ENCODE results near the gene PROK1.
"Not testable (repeated sequence)": the region's sequence is repeated elsewhere in the genome, so short reads cannot be mapped to it uniquely, and the experiment has no call there.

PROK1 gene

GRCh38 chr1:110434946-110435345, 16.0 kb upstream of the PROK1 start:
- no peak for DNase-seq

GRCh38 chr1:110436635-110437034, 14.3 kb upstream of the PROK1 start:
- no peak for DNase-seq

GRCh38 chr1:110437645-110438299, 13.2 kb upstream of the PROK1 start:
- not testable (repeated sequence) for DNase-seq

DNA sequence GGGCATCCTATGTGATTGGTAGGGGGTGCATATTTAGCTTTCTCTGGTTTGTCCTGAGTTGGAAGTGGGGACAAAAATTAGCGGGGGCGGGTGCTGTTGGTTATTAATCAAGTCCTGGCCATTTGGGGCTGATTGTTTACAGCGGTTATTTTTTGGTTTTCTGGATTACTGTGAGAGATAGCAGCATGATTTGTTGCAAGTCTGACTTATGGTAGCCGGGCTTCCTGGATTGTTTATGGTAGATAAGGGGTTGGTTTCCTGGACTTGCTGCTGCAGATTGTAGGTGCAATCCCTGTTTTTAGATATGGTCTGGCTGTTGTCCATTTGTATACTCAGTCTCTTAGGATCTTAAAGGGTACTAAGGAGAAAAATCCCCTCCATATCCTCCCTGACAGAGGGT, 12.1 kb upstream of the PROK1 start:
- DNase-seq, result no peak

GRCh38 chr1:110439873-110440272, 11.1 kb upstream of the PROK1 start:
- not testable (repeated sequence) for DNase-seq

DNA sequence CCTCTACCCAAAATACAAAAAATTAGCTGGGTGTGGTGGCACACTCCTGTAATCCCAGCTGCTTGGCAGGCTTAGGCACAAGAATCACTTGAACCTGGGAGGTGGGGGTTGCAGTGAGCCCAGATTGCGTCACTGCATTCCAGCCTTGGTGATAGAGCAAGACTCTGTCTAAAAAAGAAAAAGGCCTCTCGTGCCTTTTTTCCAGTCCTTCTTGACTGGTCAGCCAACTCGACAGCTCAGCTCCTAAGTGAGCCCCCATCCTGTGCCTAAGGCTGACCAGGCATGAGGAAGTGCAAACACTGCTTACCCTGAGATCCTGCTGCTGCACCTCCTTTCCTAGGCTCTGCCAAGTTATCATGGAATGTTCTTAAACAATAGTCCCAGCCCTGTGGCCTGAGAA, 10.1 kb upstream of the PROK1 start:
- DNase-seq, result no peak

GRCh38 chr1:110441888-110442287, 9.1 kb upstream of the PROK1 start:
- no peak for DNase-seq

- DNase-seq, result no peak
Measured at GRCh38 chr1:110443451-110443850, 7.5 kb upstream of the PROK1 start.

DNA sequence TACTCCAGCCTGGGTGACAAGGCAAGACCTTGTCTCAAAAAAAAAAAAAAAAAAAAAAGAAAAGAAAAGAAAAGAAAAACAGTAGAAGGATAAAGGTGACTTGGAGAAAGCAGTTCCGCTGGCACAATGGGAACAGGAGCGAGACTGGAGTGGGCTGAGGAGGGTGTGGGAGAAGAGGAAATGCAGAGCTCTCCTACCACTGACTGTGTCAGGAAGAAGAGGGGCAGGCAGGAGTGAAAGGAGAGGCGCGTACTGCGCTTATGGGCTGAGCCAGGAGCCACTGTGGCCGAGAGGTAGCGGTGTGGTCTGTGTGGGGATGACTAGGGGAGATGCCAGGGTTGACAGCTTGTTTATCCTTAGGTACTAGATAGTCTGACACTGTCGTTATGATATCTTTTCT, 6.4 kb upstream of the PROK1 start:
- no peak for DNase-seq

GRCh38 chr1:110449661-110450651, 993 bp upstream of the PROK1 start:
- DNase-seq, result no peak

DNA sequence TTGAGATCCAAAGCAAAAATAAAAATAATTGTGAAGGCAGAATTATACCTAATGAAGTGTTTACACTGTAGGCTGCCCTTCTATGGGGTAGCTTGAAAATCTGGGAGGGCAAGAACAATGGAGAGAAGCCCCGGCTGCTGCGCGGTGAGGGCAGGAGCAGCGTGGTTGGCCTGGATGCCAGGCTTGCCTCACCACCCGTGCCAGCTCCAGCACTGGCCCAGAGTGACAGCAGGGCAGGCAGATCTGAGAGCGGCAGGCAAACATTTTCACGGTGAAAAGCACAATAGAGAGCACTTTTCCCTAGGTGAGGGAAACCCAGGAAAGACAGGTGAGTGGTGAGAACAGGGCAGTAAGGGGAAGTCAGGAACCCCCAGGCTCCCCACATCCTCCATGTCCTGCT, 1.4 kb downstream of the PROK1 start:
- no peak for DNase-seq

GRCh38 chr1:110453829-110454228, 2.9 kb downstream of the PROK1 start:
- no peak for DNase-seq

DNA sequence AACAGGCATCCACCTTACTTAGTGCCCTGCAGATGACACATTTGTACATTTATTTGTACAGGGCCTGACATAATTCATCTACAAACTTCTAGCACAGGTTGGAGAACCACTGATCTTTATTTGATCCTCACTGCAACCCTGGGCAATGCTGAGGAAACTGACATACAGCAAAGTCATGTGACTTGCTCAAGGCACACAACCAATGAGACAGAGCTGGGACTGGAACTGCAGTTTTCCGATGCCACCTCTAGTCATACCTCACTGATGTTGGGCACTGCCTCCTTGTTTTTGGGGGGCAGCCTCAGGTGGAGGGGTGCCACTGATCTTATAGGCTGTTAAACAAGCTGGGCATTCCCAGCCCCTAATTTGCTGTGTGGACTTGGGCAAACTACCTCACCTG, 3.4 kb downstream of the PROK1 start:
- no peak for DNase-seq

GRCh38 chr1:110455151-110455550, 4.2 kb downstream of the PROK1 start:
- no peak for DNase-seq

- no peak for DNase-seq
Measured at GRCh38 chr1:110457206-110457605, 6.3 kb downstream of the PROK1 start.

DNA sequence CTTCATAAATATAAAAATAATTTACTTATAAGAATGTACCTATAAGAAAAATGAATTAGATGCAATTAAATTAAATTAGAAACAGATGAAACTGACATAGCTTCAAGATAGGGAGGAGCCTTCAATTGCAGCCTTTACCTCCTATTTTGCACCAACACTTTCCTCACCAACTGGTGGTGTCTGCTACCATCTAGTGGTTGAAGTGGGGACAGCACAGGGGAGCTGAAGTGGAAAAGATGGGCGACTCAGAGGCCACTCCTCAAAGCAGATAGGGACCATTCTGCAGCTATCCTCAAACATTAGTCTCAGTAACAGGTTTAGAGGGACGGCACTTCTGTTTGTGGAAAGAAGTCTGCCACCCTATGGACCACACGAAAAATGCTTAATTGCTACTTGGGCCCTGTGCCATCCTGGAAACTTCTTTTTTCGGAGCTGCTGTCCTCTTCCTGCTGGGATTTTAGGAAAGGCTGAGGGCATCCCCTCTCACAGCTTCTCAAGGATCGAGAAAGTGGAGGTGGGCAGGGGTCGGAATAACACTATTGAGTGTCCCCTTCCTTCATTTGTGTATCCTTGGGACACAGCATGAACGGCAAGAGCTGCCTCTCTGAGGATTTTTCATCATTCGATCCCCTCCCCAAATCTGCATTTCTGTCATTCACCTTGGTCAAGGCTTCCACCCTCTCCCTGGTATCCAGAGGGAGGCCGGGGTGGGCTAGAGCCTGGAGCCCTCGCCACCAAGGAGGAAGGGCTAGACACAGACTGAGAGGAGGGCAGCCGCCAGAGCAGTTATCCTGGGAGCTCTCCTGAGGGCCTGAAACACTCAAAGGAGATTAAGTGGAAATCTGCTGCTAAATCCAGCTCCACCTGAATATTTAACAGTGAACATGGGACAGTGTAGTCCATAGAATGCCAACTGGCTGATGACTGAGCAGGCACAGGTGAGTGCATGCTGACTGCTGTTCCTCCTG, 9.6 kb downstream of the PROK1 start:
- DNase-seq, result peak; percentile 89

- no peak for DNase-seq
Measured at GRCh38 chr1:110462093-110462492, 11.1 kb downstream of the PROK1 start.

GRCh38 chr1:110462964-110463363, 12.0 kb downstream of the PROK1 start:
- DNase-seq, result no peak

GRCh38 chr1:110463725-110464124, 12.8 kb downstream of the PROK1 start:
- DNase-seq, result no peak

DNA sequence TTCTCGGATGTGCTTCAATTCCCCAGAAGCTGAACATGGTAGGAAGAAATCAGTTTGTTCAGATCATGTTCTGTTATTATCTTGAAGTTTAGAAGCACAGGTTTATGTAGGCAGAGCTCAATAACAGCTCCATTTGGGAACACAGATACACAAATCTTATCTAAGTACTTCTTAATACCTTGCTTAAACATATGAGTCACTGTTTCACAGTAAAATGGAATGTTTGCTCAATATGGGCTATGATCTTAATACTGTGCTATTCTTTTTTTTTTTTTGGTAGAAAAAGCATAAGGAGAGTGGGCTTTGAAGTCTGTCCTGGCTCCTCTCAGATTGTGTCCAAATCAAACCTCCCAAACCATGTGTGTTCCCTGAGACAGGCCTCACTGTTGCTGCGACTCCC, 13.4 kb downstream of the PROK1 start:
- DNase-seq, result no peak

DNA sequence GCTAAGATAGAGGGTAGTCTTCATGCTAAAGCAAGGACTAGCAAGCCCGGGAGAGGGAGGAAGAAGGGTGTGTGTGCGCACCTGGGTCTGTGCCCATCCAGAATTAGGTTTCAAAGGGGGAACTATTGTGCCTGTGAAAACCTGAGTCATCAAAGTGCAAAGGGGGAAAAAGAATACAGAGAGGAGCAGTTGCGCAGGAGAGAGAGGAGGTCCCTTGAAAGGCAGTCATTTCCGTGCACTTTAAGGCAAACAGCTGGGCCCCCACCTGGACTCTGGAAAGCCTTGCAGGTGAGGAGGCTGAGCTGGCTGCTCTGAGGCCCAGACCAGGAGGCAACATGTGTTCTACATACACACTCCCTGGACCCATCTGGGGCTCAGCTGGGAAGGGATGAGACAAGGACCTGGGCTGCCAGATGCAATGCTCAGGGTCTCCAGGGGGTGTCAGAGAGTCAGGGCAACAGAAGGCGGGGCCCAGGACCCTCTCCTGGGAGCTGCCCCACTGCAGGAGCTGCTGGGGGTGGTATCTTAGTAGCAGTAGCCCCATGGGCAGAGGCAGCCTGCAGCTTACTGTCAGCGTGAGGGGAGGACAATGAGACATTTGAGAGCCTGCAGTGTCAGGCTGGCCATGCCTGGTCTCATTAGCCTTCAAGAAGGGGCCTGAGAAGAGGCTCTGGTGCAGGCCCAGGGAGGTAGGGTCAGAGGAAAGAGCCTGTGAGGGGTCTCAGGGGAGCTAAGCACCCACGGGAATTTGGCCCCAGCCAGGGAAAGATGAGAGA, 14.3 kb downstream of the PROK1 start:
- no peak for DNase-seq

- DNase-seq, result no peak
Measured at GRCh38 chr1:110465814-110466380, 14.9 kb downstream of the PROK1 start.
